ENCODE results near the gene ITPR1. TPM values are rescaled to one million over a fixed set of nuclear protein-coding genes. Genes with fewer than 3 reads are reported as not detected.

The ITPR1 gene
- total RNA-seq, 1 donor from 2014 or later, result 16.3 TPM

DNA sequence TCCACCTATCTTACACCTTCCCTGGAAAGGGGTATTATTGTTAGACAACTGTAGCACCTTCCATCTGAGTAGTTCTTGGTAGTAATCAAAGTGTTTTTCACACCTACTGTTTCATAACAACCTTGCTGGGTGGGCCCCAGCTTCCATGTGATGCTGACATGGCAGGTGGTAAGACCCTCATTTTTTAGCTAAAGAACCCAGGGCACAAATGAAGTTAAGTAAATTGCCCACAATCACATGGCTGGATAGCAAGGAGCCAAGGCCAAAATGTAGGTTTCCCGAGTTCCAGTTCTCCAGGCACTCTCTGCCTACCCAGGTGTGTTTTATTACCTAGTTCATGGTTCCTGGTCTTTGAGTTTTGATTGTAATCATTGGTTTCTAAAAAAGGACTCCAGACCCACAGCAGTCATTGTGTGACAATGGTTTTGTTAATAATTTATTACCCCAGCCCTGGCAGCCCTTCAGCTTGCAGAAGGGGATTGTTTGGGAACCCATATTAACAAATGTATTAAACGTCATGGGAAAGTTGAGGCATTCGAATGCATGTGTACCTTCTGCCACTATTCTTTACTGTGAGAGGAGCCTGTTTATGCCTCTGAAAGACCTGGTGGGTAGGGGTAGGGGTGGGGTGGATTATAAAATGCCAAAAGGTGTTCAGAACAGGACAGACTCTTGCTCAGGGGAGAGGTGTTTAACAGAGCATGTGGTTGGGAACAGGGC is 263.9 kb downstream of the ITPR1 start:
- Histone ChIP-seq H3K27me3 (ENCODE audit: control insufficient read depth, insufficient read depth, low read length) (no peaks in the 10 kb centered on the region), H3K4me3 (ENCODE audit: low read depth, low read length) (no peak overlapping the region), H3K36me3 (ENCODE audit: control insufficient read depth, insufficient read depth, low read length) (no peaks in the 10 kb centered on the region)
- TF ChIP-seq, protein P1, sequence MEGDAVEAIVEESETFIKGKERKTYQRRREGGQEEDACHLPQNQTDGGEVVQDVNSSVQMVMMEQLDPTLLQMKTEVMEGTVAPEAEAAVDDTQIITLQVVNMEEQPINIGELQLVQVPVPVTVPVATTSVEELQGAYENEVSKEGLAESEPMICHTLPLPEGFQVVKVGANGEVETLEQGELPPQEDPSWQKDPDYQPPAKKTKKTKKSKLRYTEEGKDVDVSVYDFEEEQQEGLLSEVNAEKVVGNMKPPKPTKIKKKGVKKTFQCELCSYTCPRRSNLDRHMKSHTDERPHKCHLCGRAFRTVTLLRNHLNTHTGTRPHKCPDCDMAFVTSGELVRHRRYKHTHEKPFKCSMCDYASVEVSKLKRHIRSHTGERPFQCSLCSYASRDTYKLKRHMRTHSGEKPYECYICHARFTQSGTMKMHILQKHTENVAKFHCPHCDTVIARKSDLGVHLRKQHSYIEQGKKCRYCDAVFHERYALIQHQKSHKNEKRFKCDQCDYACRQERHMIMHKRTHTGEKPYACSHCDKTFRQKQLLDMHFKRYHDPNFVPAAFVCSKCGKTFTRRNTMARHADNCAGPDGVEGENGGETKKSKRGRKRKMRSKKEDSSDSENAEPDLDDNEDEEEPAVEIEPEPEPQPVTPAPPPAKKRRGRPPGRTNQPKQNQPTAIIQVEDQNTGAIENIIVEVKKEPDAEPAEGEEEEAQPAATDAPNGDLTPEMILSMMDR (IDR thresholded peaks at IDR 0.05; ENCODE audit: insufficient read depth, low read length, severe bottlenecking), result no peak
- FAIRE-seq, result no peak
- no peak for DNase-seq (ENCODE audit: low read depth)

DNA sequence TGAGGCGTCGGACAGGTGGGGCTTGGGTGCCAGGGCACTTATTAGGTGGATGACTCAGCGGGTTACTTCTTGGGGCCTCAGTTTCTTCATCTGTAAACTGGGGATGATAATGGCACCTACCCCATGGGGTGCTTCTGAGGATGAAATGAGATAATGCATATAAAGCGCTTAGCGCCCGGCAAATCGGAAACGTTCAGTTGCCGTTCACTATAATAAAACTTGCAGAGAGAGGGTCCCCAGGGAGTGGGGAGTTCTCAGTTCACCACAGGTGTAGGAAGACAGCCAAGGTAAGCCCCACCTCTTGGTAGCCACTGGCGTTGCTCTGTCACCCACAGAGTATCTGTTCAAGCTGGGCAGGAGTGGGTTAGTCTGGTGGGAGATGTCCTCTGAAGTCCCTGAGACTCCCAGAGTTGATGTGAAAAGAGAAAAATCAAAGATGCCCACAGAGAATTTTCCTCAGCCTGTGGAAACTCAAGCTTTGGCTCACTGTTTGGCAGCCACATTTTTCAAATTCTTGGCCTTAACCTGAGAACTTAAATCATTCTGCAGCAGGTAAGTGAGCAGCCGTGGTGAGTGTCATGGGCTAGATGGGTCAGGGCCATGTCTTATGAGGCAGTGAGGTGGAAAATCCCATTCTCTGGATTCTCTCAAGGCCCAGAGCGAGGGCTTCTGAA is 264.6 kb downstream of the ITPR1 start:
- Histone ChIP-seq H3K27me3 (ENCODE audit: control insufficient read depth, insufficient read depth, low read length) (no peaks in the 10 kb centered on the region), H3K36me3 (ENCODE audit: control insufficient read depth, insufficient read depth, low read length) (no peaks in the 10 kb centered on the region), H3K4me3 (ENCODE audit: low read depth, low read length) (no peak overlapping the region)
- DNase-seq (ENCODE audit: low read depth) (no peak), FAIRE-seq (no peak)
- TF ChIP-seq, protein P1 (IDR thresholded peaks at IDR 0.05; ENCODE audit: insufficient read depth, low read length, severe bottlenecking), result no peak

DNA sequence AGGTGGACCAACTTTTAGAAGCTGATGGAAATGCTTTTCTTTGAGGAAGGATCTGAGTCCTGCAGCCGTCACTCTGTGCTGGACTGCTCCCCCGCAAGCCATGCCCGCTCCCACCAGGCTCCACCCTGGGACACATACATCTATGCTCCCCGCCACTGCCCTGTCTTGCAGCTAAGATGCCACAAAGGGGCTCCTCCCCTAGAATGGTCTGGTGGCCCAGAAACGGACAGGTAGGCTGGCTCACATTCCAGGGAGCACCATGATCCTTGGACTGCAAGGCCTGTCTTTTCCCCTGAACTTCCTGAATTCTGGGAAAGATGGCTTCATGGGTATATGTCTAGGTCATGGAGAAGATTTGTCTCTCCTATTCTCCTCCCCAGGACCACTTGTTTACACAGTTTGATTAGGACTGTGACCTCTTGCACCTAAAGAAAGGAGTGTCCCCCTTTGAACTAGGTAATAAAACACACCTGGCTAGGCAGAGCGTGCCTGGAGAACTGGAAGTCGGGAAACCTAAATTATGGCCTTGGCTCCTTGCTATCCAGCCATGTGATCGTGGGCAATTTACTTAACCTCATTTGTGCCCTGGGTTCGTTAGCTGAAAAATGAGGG is 265.2 kb downstream of the ITPR1 start:
- FAIRE-seq, result no peak
- Histone ChIP-seq H3K27me3 (ENCODE audit: control insufficient read depth, insufficient read depth, low read length) (no peaks in the 10 kb centered on the region), H3K4me3 (ENCODE audit: low read depth, low read length) (no peak overlapping the region), H3K36me3 (ENCODE audit: control insufficient read depth, insufficient read depth, low read length) (no peaks in the 10 kb centered on the region)
- TF ChIP-seq, protein P1 (IDR thresholded peaks at IDR 0.05; ENCODE audit: insufficient read depth, low read length, severe bottlenecking), result no peak
- DNase-seq (ENCODE audit: low read depth), result no peak

DNA sequence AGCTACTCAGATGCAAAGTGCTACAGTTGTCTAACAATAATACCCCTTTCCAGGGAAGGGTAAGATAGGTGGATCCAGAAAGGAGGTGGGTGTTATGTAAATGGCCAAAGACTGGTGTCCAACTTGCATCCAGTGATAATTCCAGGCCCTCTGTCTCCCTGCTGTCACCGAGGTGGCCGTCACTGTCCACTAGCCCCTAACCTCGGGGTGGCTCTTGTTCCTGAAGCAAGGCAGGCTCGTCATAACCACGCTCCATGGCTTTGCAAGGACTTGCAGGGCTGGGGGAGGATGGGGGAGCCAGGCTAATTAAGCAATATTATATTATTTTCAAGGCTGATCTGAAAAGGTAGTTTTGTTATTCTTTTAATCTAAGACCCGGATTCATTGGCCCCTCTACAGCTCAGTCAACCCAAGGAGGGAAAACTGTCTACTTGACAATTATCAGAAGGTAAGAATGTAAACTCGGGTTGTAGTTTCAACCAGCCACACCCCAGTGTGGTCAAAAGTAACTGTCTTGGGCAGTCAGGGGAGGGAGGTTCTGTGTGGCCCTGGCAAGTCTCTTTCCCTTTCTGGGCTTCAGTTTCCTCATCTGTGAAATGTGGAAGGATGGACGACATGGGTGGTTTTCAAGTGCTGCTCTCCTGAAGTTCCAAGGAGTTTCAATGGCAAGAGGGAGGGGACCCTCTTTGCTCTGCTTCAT is 266.0 kb downstream of the ITPR1 start:
- FAIRE-seq (no peak), DNase-seq (ENCODE audit: low read depth) (no peak)
- Histone ChIP-seq H3K4me3 (ENCODE audit: low read depth, low read length) (no peak overlapping the region), H3K27me3 (ENCODE audit: control insufficient read depth, insufficient read depth, low read length) (no peaks in the 10 kb centered on the region), H3K36me3 (ENCODE audit: control insufficient read depth, insufficient read depth, low read length) (no peaks in the 10 kb centered on the region)
- TF ChIP-seq, protein P1 (IDR thresholded peaks at IDR 0.05; ENCODE audit: insufficient read depth, low read length, severe bottlenecking), result no peak

DNA sequence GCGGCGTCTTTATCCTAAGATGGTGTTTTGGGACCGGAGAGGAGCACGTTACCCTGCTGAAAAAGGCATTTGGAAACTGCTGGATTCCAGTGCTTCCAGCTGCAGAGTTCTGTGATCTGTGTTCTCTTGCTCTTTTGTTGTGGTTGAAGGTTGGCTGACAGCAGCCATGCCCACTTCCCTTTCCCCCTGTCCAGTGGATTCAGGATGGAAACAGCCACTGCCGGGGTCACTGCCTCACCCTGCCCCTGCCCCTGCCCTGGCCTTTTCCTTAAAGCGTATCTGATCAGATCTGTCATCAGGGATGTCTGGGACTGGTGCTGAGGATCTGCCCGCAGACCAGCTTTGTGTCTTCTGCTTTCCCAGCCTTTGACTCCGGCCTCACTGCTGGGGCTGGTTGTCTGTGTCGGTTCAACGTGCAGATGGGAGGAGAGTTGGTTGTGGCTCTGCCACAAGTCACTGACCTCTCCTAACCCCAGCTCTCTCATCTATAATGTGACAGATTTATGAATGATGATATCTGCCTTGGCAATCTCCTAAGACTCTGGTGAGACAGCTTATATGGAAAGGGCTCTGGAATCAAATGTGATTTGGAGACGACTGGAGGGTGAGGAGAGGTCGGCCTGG is 266.7 kb downstream of the ITPR1 start:
- Histone ChIP-seq H3K36me3 (ENCODE audit: control insufficient read depth, insufficient read depth, low read length) (no peaks in the 10 kb centered on the region), H3K27me3 (ENCODE audit: control insufficient read depth, insufficient read depth, low read length) (no peaks in the 10 kb centered on the region), H3K4me3 (ENCODE audit: low read depth, low read length) (no peak overlapping the region)
- no peak for FAIRE-seq
- no peak for DNase-seq (ENCODE audit: low read depth)
- TF ChIP-seq, protein P1 (IDR thresholded peaks at IDR 0.05; ENCODE audit: insufficient read depth, low read length, severe bottlenecking), result no peak

Measured in bronchial epithelial cell (primary cell).